Measurements from ENCODE around the gene PCDH1.

GRCh38 chr5:141861194-141861593 lies 17.0 kb downstream of the PCDH1 start:
- no peak for TF ChIP-seq CTCF (IDR thresholded peaks at IDR 0.05)
- TF ChIP-seq POLR2A (IDR thresholded peaks at IDR 0.05) = no peak
